Inflammatory macrophage treated with lipopolysaccharide for 1 hour (primary cell): ENCODE results near the gene PSMD14.

Experiments used
- DNase-seq, 2 donors: peaks; one replicate each; pipeline ENCODE4 v3.0.0-alpha.2; 2020 to 2022

Gene PSMD14

GRCh38 chr2:161420406-161421074, 112.3 kb downstream of the PSMD14 start:
- DNase-seq, result no peak

GRCh38 chr2:161421686-161422085, 113.5 kb downstream of the PSMD14 start:
- DNase-seq, result no peak

- DNase-seq, result no peak
These were observed 114.7 kb downstream of the PSMD14 start for GRCh38 chr2:161422816-161423403.

GRCh38 chr2:161423421-161424393, 115.5 kb downstream of the PSMD14 start:
- no peak for DNase-seq

GRCh38 chr2:161424394-161424769, 116.2 kb downstream of the PSMD14 start:
- no peak for DNase-seq

GRCh38 chr2:161424891-161425727, 116.9 kb downstream of the PSMD14 start:
- DNase-seq, result no peak

- DNase-seq, result no peak
These were observed 117.7 kb downstream of the PSMD14 start for GRCh38 chr2:161425728-161426454.

- DNase-seq, result peak in 1 of 2 donors; percentile 46
These were observed 118.3 kb downstream of the PSMD14 start for GRCh38 chr2:161426455-161426921.

- DNase-seq, result no peak
These were observed 118.9 kb downstream of the PSMD14 start for GRCh38 chr2:161426922-161427663.

GRCh38 chr2:161427664-161428587, 119.7 kb downstream of the PSMD14 start:
- DNase-seq, result no peak

- DNase-seq, result no peak
These were observed 122.2 kb downstream of the PSMD14 start for GRCh38 chr2:161430386-161430785.

- DNase-seq, result no peak
These were observed 123.9 kb downstream of the PSMD14 start for GRCh38 chr2:161432107-161432506.

- no peak for DNase-seq
These were observed 125.9 kb downstream of the PSMD14 start for GRCh38 chr2:161434118-161434517.

- no peak for DNase-seq
These were observed 128.2 kb downstream of the PSMD14 start for GRCh38 chr2:161436411-161436810.

GRCh38 chr2:161438598-161438997, 130.4 kb downstream of the PSMD14 start:
- DNase-seq, result no peak

GRCh38 chr2:161445097-161445496, 136.9 kb downstream of the PSMD14 start:
- DNase-seq, result no peak

GRCh38 chr2:161448431-161448830, 140.2 kb downstream of the PSMD14 start:
- DNase-seq, result no peak
